GM21381 (cell line): ENCODE results near the gene TM4SF20.
"Not testable (repeated sequence)": the region's sequence is repeated elsewhere in the genome, so short reads cannot be mapped to it uniquely, and the experiment has no call there.

Source experiments
- ATAC-seq: cut with Tn5 transposase; IDR thresholded peaks from one replicate; pipeline ENCODE4 v1.9.1; 2021; ENCODE audit warnings: mild to moderate bottlenecking, moderate library complexity; ENCODE audit not compliant: unreplicated experiment

The TM4SF20 gene

DNA sequence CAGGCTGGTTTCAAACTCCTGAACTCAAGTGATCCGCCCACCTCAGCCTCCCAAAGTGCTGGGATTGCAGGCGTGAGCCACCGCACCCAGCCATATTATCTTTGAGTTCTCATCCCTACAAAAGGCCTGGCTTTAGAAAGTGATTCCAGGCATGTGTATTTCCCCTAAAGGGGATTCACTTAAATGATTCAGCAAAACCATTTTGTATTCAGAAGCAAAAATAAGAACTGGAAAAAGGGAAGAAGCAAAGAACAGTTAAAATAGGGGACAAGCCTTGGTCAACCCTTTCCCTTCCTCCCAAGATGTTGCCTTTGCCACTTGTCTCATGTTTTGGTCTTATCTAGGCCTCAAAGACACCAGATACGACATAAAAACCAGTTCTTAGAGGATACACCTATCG is 10.5 kb downstream of the TM4SF20 start:
- no peak for ATAC-seq

DNA sequence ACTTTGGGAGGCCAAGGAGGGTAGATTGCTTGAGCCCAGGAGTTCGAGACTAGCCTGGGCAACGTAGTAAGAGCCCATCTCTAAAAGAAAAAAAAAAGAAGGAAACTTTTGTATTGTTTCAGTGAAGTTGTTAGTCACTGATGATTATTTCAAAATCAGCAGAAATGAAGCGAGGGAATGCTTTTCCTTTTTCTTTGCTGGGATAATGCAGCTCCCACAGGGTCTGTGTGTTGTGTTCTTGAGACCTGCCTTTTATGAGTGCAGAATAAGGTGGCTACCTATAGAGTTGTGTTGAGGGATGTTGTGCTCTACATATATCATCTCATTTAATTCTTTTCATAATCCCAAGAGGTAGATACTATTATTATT is 11.7 kb downstream of the TM4SF20 start:
- ATAC-seq: no peak

- no peak for ATAC-seq
These were observed 12.2 kb downstream of the TM4SF20 start for GRCh38 chr2:227366769-227367426.

DNA sequence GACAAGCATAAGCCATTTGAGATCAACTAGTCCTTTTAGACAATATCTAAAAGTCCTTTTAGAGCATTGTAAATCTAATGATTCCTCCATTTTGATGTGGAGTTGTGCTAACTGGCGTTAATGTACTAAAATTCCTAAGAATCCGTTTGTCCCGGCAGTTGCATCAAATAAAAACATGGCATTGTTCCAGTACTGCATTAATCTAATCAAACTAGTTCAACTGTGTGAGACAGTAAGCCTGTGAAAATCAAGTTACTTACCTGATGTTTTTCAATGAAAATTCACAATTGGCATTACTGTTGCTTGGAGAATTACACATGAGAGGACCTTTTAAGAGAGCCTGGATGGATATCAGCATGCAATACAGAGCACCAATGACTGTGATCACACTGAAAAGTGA is 13.3 kb downstream of the TM4SF20 start:
- no peak for ATAC-seq

- ATAC-seq: not testable (repeated sequence)
These were observed 14.4 kb downstream of the TM4SF20 start for GRCh38 chr2:227364585-227365263.

GRCh38 chr2:227363756-227364155 is 15.3 kb downstream of the TM4SF20 start:
- ATAC-seq: no peak

- no peak for ATAC-seq
These were observed 18.8 kb downstream of the TM4SF20 start for GRCh38 chr2:227360351-227360750.

- ATAC-seq: peak; percentile 68
These were observed 27.5 kb downstream of the TM4SF20 start for GRCh38 chr2:227351639-227352038.

DNA sequence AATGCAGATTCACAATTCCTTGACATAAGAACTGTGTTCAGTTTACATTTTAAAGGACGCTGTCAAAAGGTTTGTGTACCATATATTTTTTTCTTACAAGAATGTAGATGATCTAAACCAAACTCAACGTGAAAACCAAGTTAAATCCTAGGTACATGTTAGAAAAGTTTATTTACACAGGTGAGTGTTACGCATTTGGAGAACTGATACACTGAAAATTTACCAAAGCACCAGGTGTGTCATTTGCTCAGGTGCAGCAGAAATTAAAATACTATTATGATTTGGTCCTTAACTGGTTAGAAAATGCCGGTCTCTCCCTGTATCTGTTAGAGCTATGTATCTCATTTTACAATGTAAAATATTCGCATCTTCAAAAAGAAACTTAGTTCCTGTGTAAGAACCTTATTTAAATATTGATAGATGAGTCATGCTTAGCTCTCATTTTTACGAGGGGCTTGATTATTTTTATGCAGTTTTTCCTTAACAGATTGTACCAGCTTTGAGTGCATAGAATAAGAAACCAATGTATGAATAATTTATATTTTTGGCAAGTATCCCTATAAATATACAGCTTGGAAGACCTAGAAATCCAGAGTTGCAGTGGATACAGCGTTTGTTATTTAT is 29.0 kb downstream of the TM4SF20 start:
- no peak for ATAC-seq

DNA sequence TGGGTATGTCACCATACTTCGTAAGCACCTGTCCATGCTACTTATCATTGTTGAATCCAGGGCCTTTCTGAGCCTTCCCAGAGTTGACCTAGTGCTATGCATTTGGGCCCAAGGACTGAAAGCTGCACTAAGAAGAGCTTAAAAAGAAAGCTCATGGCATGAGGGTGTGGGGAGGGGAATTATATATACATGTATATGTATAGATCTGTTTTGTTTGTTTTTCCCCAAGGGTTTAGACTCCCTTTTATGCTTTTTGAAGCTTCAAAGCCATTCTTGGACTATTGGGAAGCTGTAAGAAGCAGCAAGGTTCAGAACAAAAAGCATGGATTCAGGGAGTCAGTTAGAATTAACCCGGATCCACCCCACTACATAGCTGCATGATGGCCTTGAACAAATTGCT is 30.8 kb downstream of the TM4SF20 start:
- no peak for ATAC-seq

- no peak for ATAC-seq
These were observed 32.0 kb downstream of the TM4SF20 start for GRCh38 chr2:227347117-227347516.

DNA sequence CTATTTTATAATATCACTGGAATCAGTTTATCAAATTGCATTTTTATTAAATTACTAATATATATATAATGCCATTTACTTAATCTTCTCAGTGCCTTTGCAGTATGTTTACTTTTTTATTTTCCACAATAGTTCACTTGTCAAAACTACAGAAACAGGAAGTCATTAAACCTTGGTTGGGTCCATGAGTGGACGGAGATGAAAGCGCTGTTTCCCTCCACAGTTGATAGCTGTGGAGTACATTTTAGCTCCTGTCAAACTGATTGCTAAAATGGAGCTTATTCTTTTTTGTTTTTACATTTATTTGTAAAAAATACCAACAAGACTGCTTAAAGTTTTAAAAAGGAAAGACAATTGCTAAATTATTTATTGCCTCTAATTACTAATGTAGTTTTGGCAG is 34.9 kb downstream of the TM4SF20 start:
- no peak for ATAC-seq

- no peak for ATAC-seq
These were observed 37.6 kb downstream of the TM4SF20 start for GRCh38 chr2:227341553-227341952.

DNA sequence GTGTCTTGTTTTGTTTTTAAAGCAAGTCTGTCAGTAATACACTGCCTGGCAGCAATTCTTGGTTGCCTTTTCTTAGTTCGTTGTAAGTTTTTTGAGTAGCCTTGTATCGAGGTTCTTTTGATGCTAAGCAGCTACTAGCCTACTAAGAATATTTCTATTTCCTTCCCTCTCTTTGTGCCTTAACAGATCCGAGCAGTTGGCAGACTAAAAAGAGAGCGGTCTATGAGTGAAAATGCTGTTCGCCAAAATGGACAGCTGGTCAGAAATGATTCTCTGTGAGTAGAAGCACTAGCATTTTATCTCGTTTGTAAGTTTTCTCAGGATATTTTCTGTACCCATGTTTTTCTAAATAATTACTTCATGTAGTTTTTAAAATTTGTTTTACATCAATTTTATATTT is 39.0 kb downstream of the TM4SF20 start:
- ATAC-seq: no peak

DNA sequence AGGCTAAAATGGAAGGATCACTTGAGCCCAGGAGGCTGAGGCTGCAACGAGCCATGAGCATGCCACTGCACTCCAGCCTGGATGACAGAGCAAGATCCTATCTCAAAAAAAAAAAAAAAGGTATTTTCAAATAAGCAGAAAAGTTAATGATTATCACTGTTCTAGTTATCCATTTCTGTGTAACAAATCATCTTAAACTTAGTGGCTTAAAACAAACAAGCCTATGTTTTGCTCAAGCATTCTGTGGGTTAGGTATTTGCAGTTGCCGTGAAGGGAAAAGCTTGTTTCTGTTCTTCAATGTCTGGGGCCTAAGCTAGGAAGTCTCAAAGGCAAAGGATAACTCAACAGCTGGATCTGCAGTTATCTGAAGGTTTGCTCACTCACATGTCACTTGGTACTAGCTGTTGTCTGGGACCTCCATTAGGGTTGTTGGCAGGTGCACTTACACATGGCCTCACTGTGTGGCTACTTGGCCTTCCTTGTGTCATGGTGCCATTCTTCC is 40.0 kb downstream of the TM4SF20 start:
- no peak for ATAC-seq

- ATAC-seq: no peak
These were observed 41.7 kb downstream of the TM4SF20 start for GRCh38 chr2:227337442-227337841.

DNA sequence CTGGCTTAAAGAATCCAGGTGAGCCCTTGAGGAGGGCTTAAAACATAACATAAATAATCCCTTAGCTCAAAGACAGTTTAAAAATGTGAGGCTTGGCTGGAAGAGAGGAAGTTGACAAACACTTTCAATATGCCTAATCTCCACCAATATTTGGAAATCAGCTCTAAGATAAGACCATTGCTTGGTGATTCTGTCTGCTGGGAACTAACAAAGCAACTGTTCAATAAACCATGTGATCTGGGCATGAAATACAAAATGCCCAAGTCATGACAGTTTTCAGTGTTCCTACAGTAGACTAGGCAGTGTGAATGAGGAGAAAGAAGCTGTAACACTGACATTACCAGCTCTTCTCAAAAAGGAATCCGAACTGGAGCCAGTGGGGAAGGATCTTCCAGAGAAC is 43.4 kb downstream of the TM4SF20 start:
- no peak for ATAC-seq

- ATAC-seq: no peak
These were observed 52.3 kb downstream of the TM4SF20 start for GRCh38 chr2:227326783-227327182.

GRCh38 chr2:227325839-227326195 is 53.3 kb downstream of the TM4SF20 start:
- peak; percentile 9 for ATAC-seq

DNA sequence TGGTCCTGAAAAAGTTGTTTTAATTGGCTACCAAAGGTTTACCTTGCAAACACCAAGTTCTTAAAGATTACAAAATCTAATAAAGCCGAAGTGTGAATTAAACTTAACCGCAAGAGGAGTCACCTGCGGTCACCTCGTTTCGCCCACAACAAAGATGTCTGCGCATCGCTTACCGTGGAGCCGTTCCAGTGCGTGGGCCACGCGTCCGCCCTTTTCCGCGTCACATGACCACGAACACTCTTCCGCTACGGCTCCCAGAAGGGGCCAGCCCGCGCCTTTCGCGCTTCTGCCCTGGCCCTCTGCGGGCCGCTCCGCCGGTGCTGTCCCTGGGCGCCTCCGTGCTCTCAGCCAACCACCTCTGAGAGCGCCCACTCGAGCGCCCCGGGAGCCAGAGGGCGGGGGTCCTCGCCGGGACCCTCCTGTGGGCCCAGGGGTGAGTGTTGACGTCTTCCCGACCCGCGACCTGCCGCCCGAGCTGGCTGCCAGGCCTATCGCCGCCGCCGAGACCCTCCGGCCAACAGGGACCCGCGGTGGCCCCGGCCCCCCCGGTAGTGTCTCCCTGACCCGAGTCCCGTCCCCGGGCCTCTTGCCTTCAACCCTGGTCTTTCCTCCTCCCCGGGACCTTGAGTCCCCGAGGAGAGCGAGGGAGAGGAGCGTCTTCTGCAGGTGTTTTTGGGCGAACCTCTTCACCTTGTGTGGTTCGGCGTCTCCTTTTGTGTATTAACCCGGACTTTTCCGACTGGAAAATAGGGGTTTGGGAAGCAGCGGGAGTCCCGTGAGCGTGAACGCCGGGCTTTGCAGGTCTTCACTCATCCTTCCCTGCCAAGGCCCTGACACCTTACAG is 53.9 kb downstream of the TM4SF20 start, which contains the start of gene MFF:
Gene MFF, plus strand, starts transcription at position 257 of the 844 bp plus-strand sequence. CDS start 5,415 bp downstream, outside the sequence.
- ATAC-seq: peak; percentile 98

DNA sequence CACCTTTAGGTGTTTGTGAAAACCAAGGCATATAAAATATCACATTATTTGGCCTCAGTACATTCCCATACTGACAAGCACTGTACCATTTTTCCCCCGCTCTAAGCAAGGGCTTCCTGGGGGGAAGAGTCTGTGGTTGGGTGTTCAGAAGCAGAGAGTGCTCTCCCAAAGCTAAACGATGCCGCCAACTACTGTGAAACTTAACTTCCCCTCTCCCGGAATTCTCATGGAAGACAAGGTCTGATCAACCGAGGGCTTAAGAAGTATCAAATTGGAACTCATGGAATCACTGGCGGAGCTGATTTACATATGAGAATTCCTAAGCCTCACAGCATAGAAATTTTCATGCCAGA is 54.5 kb downstream of the TM4SF20 start:
- no peak for ATAC-seq
